Activated T-helper 1 cell treated with anti-CD3 and anti-CD28 coated beads, Interleukin-2, amount 50 U/mL, for 16 hours (primary cell): Measurements from ENCODE around the gene RPS6KA2.

Experiments used
- DNase-seq, 2 donors: peaks; one replicate each; pipeline ENCODE4 v3.0.0-alpha.2; 2020; ENCODE audit warnings: low read depth in 1 of 2, low spot score in 1 of 2

RPS6KA2 gene

GRCh38 chr6:166489301-166490155 is 137.5 kb downstream of the RPS6KA2 start:
- no peak for DNase-seq

DNA sequence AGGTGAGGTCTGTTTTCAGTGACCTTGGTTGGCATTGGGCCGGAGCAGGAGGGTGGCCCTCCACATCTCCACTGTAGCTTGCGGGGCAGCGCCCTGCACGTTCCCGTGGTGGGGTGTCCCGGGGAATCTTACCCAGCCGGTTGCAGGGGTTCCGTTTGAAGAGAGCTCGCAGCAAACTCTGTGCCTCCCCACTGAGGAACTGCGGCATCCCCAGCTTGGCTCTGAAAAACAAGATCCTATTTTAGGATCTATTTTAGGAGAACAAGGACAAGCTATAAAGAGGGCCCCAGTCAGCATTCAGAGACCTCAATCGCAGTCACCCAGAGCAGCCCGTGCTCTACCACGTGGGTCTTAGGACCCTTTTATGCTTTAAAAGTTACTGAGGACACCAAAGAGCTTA is 138.3 kb downstream of the RPS6KA2 start:
- no peak for DNase-seq

DNA sequence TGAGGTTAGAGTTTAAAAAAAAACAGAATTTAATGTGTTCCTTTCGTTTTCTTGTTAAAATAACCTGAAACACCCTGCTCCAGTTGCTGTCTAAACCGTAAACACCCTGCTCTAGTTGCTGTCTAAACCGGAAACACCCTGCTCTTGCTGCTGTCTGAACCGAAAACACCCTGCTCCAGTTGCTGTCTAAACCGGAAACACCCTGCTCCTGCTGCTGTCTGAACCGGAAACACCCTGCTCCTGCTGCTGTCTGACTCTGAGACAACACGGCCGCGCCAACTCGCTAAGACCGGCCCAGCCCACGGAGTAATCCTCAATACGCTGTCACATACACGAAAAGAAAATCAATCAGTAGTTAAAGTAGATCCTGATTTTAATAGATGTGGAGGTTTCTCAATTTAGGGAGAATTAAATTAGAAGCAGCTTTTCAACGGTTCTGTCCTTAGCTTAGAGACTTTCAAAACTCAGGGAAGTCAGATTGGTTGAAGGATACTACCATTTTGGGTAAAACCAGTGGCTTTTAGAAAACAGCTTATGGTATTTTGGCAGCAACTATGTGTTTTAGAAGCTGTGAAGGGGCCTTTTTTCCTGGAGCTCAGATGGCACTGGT is 138.9 kb downstream of the RPS6KA2 start:
- peak; percentile 60 to 61 for DNase-seq

DNA sequence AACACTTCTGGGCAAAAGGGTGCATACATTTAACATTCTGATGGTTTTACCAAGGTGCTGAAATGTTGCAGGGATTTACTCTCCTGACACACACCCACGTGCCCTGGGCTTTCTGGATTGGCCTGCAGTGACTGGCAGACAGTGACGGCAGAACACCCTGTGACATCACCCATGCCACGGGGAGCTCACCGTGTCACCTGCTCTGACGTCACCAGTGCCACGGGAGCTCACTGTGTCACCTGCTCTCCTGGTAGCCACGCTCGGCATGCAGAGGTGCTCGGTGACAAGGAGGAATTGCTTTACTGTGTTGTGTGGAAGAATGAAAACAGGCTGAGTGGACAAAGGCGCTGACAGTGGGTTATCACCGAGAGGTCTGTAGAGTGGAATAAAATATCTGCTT is 139.9 kb downstream of the RPS6KA2 start:
- DNase-seq: no peak

- DNase-seq: no peak
Measured at GRCh38 chr6:166486536-166486880, 140.5 kb downstream of the RPS6KA2 start.

DNA sequence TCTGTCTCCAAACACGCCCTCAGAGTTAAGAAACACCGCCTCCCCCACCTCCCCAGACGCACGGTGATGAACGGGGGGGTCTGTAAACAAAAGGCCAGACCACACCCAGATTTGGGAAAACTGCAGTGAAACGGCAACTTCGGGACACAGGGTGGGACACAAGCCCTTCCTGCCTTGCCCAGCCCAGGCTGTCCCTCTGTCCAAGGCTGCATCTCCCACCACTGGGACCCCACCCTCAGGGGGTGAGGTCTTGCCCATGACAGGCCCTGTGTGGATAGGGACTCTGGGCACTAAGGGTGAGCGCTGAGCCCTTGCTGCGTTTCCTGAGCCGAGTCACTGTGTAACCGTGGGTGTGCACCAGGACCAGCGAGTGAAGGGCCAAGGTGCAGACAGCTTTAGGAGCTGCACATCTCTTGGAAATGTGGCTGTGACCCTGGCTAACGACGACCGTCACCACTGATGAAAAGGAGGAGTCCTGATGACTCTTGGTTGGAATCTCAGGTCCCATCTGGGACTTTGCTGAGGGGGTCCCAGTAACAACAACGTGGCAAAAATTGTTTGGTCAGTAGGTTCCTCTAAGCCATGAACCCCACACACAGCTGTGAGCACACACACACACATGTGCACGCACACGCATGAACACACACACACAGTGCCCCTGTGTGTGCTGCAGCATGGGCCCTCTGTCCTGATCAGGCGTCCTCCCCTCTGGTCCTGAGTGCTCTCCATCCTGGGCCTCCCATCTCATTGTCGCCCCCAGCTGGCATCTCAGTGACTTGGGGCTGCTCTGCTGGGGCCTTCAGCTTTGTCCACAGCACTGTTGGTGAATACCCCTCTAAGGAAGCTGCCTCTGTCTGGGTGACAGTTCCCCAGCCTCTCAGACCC is 141.2 kb downstream of the RPS6KA2 start:
- no peak for DNase-seq

GRCh38 chr6:166484863-166485262 is 142.2 kb downstream of the RPS6KA2 start:
- DNase-seq: no peak

DNA sequence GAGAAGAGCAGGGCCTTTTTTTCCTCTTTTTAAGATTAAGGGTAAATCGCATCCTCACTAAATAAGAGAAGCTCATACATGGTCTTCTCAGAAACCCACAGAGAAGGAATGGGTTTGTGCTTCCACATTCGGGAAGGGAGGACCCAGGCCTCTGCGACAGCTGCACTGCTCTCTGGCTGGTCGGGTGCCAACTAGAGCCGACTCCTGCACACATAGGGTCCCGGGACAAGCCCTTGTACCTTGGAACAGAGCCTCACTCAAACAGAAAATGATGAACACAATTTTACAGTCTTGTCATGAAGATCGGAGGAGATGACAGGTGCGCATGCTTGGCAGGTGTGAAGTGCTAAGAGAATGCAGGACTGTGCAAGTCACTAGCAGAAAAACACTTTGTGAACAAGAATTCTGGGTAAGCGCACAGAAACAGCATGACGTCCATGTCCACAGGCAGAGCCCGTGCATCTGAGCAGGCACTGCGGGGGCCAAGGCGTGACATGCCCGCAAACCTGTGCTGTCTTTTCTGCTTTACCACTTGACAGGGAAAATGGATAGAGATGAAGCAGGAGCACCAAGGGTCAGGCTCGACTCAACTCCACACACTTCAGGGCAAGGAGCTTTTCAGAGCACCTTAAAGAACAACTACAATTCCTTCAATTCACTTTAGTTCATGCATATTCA is 143.3 kb downstream of the RPS6KA2 start:
- no peak for DNase-seq

DNA sequence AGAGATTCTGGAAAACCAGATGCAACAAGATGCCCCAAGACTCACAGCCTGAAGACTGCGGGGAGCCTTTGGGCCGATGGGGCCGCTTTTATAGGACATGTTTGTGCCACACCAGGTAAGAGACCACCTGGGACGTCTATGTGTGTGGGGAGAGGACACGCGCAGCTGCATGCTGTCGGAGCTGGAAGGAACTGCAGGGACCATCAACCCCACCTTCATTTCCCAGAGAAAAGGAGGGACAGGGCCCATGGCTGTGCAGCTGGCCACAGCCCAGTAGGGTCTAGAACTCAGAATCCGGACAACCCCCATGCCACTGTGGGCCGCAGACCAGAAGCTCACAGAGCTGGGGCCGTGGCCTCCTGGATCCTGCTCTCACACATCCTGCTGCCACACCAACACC is 144.0 kb downstream of the RPS6KA2 start:
- DNase-seq: no peak

GRCh38 chr6:166478782-166479592 is 148.1 kb downstream of the RPS6KA2 start:
- no peak for DNase-seq

- no peak for DNase-seq
Measured at GRCh38 chr6:166477647-166478365, 149.2 kb downstream of the RPS6KA2 start.

DNA sequence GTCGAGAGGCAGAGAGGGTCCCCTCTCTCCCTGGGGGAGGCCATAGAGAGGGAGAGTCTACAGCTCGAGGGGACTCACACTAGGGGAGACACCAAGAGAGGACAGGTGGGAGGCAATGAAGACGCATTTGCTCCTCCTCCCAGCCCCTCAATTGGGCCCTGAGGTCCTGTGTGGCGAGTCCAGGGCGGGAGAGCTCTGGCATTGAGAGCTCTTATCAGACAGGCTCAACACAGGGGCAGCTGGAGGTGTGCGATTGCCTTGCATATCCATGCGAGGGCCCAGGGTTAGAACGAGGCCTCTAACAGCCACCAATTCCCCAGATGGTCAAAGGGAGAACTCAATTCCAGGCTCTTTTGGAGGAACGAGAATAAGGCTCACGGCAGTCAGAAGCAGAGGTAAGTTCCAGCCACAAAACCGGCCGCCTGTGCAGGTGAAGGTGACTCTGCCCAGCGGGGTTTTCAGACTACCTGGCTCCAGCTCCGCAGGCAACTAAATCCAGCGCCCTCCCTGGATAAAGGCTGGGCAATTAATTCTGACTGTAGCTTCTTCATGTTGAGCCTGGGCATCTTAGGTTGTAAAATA is 150.3 kb downstream of the RPS6KA2 start:
- no peak for DNase-seq

- DNase-seq: no peak
Measured at GRCh38 chr6:166476061-166476591, 150.9 kb downstream of the RPS6KA2 start.

- no peak for DNase-seq
Measured at GRCh38 chr6:166474721-166475565, 152.1 kb downstream of the RPS6KA2 start.

DNA sequence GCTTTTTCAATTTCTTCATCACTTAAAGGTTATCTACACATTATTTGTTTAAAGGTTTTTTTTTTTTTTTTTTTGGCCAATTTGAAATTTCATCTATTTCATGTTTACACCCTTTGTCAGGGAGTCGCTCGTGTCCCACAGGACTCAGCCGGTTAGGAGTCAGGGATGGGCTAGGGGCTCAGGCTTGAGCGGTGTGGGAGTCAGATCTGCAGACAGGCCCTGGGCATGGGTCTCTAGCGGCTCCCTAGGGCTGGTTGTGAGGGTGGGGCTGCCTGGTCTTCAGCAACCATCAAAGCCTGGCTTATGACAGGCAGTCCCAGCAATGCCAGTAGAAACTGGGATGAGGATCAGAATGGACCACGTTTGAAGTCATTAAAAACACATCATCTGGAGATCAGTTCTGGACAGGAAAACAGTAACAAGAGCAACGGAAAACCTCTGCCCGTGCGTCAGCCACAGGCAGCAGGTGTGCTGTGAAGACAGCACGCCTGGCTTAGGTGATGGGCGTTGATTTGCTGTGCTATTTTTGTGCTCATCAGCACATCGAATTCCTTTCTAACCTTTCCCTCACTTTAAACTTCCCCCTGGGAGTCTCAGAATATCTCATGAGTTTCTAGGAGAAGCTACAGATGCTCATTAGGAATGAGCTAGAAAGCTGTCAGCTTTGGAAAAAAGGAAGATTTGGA is 153.0 kb downstream of the RPS6KA2 start:
- DNase-seq: no peak

DNA sequence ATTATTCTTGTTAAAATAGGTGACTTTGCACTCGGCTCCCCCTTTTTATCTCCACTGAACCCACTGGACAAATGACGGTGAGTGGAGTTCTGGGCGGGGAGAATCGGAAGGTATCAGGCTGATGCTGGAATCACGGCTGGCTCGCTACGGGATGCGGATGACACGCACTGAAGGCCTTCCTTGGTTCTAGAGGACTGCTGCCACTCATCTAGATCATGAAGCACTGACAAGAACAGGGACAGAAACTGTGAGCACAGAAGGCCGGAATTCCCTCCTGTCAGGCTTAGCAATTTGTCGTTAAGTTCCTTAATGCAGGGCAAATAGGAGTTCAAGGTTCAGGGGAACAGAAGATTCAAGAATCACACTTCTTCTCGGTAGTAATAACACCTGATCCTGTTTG is 154.4 kb downstream of the RPS6KA2 start:
- DNase-seq: no peak

DNA sequence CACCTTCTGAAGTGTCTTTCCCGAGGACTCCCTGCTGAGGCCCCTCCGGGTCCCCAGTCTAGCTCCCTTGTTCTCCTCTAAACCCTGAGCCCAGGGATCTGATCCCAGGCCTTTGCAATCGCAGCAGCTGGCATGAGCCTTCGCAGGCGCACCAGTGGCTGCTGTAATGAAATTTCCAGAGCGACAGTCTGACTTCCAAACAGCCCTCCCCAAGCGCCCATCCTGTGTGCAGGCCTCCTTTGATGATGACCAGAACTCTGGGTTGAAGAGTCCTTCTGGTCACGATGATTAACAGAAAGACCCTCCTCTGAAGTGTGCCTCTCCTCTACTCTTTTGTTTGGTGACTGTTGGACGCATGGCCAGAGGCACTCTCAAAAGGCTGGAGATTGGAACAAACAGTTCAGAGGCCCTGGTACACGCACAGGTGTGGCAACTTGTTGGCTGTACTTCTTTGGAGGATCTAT is 155.2 kb downstream of the RPS6KA2 start:
- DNase-seq: no peak
